Measurements from ENCODE around the gene STRN3.

- TF ChIP-seq, protein P1, sequence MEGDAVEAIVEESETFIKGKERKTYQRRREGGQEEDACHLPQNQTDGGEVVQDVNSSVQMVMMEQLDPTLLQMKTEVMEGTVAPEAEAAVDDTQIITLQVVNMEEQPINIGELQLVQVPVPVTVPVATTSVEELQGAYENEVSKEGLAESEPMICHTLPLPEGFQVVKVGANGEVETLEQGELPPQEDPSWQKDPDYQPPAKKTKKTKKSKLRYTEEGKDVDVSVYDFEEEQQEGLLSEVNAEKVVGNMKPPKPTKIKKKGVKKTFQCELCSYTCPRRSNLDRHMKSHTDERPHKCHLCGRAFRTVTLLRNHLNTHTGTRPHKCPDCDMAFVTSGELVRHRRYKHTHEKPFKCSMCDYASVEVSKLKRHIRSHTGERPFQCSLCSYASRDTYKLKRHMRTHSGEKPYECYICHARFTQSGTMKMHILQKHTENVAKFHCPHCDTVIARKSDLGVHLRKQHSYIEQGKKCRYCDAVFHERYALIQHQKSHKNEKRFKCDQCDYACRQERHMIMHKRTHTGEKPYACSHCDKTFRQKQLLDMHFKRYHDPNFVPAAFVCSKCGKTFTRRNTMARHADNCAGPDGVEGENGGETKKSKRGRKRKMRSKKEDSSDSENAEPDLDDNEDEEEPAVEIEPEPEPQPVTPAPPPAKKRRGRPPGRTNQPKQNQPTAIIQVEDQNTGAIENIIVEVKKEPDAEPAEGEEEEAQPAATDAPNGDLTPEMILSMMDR (conservative IDR thresholded peaks at IDR 0.05; ENCODE audit: low read length), result no peak
- TF ChIP-seq EZH2phosphoT487 (IDR thresholded peaks at IDR 0.05; ENCODE audit: borderline replicate concordance, low read depth, low read length), result no peak
These were observed 177.5 kb downstream of the STRN3 start for GRCh38 chr14:30848449-30849240.

All from OCI-LY7 (cell line).